Endothelial cell (in vitro differentiated cells): ENCODE results near the gene KMO. TPM values are rescaled to one million over a fixed set of nuclear protein-coding genes. Genes with fewer than 3 reads are reported as not detected.

ENCODE experiments used
- DNase-seq: peaks from one replicate; pipeline ENCODE4 v3.0.0; 2021; ENCODE audit warnings: low spot score
- H3K27ac Mint-ChIP-seq: one replicate; pipeline ENCODE4 v1.8.0; 2021; ENCODE audit warnings: mixed read lengths, inconsistent platforms; ENCODE audit not compliant: unreplicated experiment
- H3K27me3 Mint-ChIP-seq: one replicate; pipeline ENCODE4 v1.8.0; 2021; ENCODE audit warnings: mild to moderate bottlenecking, moderate library complexity, mixed read lengths, inconsistent platforms; ENCODE audit not compliant: unreplicated experiment
- H3K36me3 Mint-ChIP-seq: one replicate; pipeline ENCODE4 v1.8.0; 2021; ENCODE audit warnings: mild to moderate bottlenecking, low read depth, mixed read lengths, inconsistent platforms; ENCODE audit not compliant: unreplicated experiment
- H3K4me1 Mint-ChIP-seq: one replicate; pipeline ENCODE4 v1.8.0; 2021; ENCODE audit warnings: mild to moderate bottlenecking, mixed read lengths, inconsistent platforms; ENCODE audit not compliant: unreplicated experiment
- H3K4me3 Mint-ChIP-seq: one replicate; pipeline ENCODE4 v1.8.0; 2021; ENCODE audit warnings: mild to moderate bottlenecking, mixed read lengths, inconsistent platforms; ENCODE audit not compliant: unreplicated experiment
- H3K9me3 Mint-ChIP-seq: one replicate; pipeline ENCODE4 v1.8.0; 2021; ENCODE audit warnings: mixed read lengths, inconsistent platforms; ENCODE audit not compliant: unreplicated experiment
- total RNA-seq: library from RNA; stranded (reverse); fragmentation: NEBNext Ultra II Directional; extraction: Animal tissue kit (Norgen Biotek cat#: 25700); gene quantifications from one replicate; pipeline ENCODE4 v1.2.1, GENCODE V29; 2021; ENCODE audit not compliant: unreplicated experiment
- TF ChIP-seq, protein P1 (sequence below): fragments of 200-600 bp; sonication (generic); IDR thresholded peaks from one replicate; pipeline ENCODE4 v1.5.0; 2021; ENCODE audit warnings: antibody characterized with exemption; ENCODE audit not compliant: unreplicated experiment

The KMO gene
- total RNA-seq, 1 donor from 2014 or later: not detected

DNA sequence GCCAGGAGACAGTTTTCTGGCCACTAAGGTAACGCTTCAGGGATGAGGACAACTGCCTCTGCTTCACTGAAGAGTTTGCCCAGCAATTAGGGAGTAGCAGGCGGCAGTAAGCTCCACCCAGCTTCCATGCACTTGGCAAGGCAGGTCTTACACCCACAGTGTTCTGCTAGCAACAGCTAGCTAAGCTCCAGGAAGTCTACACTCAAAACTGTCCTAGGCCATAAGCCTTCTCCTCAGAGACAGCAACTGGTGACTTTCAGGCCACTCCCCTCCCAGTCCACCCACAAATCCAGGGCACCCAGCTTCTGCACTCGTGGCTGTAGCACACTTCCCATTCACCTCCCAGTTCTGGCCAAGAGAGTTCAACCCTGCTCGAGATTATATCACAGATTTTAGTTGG, 47.3 kb downstream of the KMO start:
- H3K4me3 Mint-ChIP-seq: no peak overlapping the region
- peaks cover 3% of the 10 kb centered on the region for H3K4me1 Mint-ChIP-seq
- H3K27ac Mint-ChIP-seq: no peak overlapping the region
- no peaks in the 10 kb centered on the region for H3K36me3 Mint-ChIP-seq
- no peaks in the 10 kb centered on the region for H3K27me3 Mint-ChIP-seq
- TF ChIP-seq, protein P1, sequence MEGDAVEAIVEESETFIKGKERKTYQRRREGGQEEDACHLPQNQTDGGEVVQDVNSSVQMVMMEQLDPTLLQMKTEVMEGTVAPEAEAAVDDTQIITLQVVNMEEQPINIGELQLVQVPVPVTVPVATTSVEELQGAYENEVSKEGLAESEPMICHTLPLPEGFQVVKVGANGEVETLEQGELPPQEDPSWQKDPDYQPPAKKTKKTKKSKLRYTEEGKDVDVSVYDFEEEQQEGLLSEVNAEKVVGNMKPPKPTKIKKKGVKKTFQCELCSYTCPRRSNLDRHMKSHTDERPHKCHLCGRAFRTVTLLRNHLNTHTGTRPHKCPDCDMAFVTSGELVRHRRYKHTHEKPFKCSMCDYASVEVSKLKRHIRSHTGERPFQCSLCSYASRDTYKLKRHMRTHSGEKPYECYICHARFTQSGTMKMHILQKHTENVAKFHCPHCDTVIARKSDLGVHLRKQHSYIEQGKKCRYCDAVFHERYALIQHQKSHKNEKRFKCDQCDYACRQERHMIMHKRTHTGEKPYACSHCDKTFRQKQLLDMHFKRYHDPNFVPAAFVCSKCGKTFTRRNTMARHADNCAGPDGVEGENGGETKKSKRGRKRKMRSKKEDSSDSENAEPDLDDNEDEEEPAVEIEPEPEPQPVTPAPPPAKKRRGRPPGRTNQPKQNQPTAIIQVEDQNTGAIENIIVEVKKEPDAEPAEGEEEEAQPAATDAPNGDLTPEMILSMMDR: no peak
- no peaks in the 10 kb centered on the region for H3K9me3 Mint-ChIP-seq
- no peak for DNase-seq

DNA sequence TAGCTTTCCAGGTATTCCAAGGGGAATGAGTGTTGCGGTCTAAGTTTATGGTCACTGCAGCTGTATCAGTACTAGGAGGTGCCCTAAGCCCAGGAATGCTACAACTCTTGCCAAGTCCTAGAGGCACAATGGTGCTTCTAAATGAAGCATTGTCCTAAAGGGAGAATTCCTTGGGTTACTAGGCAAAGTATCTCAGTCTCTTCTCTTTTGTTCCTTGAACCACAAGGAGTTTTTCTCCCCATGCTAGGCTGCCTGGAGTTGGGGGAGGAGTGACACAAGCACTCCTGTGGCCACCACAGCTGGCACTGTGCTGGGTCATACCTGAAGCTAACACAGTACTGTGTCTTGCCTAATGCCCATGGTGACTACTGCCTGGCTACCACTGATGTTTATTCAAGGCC, 50.7 kb downstream of the KMO start:
- TF ChIP-seq, protein P1: no peak
- DNase-seq: no peak
- Mint-ChIP-seq H3K9me3 (no peaks in the 10 kb centered on the region), H3K27ac (no peak overlapping the region), H3K4me1 (peaks cover 3% of the 10 kb centered on the region), H3K4me3 (no peak overlapping the region), H3K27me3 (no peaks in the 10 kb centered on the region), H3K36me3 (no peaks in the 10 kb centered on the region)

GRCh38 chr1:241586905-241587512, 54.8 kb downstream of the KMO start:
- H3K27me3 Mint-ChIP-seq: no peaks in the 10 kb centered on the region
- H3K4me1 Mint-ChIP-seq: no peaks in the 10 kb centered on the region
- H3K27ac Mint-ChIP-seq: no peak overlapping the region
- H3K9me3 Mint-ChIP-seq: no peaks in the 10 kb centered on the region
- no peak overlapping the region for H3K4me3 Mint-ChIP-seq
- TF ChIP-seq, protein P1: no peak
- DNase-seq: no peak
- no peaks in the 10 kb centered on the region for H3K36me3 Mint-ChIP-seq

DNA sequence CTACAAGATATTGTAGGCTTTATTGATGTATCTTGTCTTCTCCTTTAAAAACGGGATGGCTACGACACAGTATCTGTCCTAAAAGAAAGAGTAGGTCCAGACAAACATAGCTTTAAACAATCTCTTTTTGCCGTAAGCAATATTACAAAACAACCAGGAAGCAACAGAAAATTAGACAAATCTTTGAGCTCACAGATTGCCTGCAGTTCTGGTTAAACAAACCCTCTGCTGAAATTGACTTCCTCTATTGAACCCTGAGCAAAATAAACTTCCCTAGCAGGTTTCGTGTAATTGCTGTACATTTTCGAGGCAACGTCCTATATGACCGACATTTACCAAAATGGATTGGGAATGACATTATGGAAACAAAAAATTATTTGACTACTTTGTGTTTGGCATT, 57.3 kb downstream of the KMO start:
- DNase-seq: no peak
- Mint-ChIP-seq H3K27me3 (no peaks in the 10 kb centered on the region), H3K4me1 (no peaks in the 10 kb centered on the region), H3K27ac (no peak overlapping the region), H3K9me3 (no peaks in the 10 kb centered on the region), H3K4me3 (no peak overlapping the region), H3K36me3 (no peaks in the 10 kb centered on the region)
- TF ChIP-seq, protein P1: no peak

DNA sequence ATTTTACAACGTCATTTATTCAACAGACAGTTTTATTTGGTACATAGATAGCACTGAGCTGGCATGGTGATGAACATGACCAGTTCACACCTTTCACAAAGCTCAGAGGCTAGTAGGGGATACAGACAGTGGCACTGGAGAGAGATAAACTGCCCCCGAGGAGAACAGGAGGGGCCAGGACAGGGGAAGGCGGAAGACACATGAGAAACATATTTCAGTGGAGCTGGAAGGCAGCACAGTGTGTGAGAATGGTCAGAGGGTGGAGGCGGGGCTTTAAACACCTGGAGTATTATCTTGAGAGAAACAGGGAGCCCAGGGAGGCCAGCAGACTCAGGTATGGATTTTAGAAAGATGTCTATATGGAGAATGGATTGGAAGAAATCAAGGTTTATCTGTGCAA, 58.5 kb downstream of the KMO start:
- Mint-ChIP-seq H3K27ac (no peak overlapping the region), H3K36me3 (no peaks in the 10 kb centered on the region), H3K4me3 (no peak overlapping the region), H3K9me3 (no peaks in the 10 kb centered on the region), H3K27me3 (no peaks in the 10 kb centered on the region), H3K4me1 (no peaks in the 10 kb centered on the region)
- TF ChIP-seq, protein P1: no peak
- no peak for DNase-seq
